22Rv1 (cell line): ENCODE data around the gene OR2M5.

Experiments used
- ZFX ChIP-seq: fragments of 450-650 bp; IDR thresholded peaks from 2 replicates; pipeline ENCODE4 v1.6.1; 2017; ENCODE audit warnings: antibody characterized with exemption, borderline replicate concordance
- TF ChIP-seq, protein P1 (sequence below): fragments of 450-650 bp; IDR thresholded peaks from 2 replicates; pipeline ENCODE4 v1.5.1; 2017; ENCODE audit warnings: mild to moderate bottlenecking

GRCh38 chr1:248144513-248145198 lies at the start of gene OR2M5:
- TF ChIP-seq, protein P1, sequence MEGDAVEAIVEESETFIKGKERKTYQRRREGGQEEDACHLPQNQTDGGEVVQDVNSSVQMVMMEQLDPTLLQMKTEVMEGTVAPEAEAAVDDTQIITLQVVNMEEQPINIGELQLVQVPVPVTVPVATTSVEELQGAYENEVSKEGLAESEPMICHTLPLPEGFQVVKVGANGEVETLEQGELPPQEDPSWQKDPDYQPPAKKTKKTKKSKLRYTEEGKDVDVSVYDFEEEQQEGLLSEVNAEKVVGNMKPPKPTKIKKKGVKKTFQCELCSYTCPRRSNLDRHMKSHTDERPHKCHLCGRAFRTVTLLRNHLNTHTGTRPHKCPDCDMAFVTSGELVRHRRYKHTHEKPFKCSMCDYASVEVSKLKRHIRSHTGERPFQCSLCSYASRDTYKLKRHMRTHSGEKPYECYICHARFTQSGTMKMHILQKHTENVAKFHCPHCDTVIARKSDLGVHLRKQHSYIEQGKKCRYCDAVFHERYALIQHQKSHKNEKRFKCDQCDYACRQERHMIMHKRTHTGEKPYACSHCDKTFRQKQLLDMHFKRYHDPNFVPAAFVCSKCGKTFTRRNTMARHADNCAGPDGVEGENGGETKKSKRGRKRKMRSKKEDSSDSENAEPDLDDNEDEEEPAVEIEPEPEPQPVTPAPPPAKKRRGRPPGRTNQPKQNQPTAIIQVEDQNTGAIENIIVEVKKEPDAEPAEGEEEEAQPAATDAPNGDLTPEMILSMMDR = no peak
- no peak for TF ChIP-seq ZFX
